CD4-positive, alpha-beta T cell treated with Interleukin-21 for 1 hour (primary cell): Measurements from ENCODE around the gene NUDT2.

Source experiments
- DNase-seq: peaks from one replicate; pipeline ENCODE4 v3.0.0-alpha.2; 2020

NUDT2 gene

GRCh38 chr9:34371886-34372466, 42.6 kb downstream of the NUDT2 start:
- no peak for DNase-seq

- DNase-seq: no peak
Measured at GRCh38 chr9:34372467-34373011, 43.2 kb downstream of the NUDT2 start.

GRCh38 chr9:34373749-34374148, 44.4 kb downstream of the NUDT2 start:
- no peak for DNase-seq

GRCh38 chr9:34374339-34374738, 45.0 kb downstream of the NUDT2 start:
- DNase-seq: no peak

GRCh38 chr9:34374905-34375552, 45.7 kb downstream of the NUDT2 start:
- no peak for DNase-seq

GRCh38 chr9:34375901-34376595, 46.7 kb downstream of the NUDT2 start:
- DNase-seq: peak; percentile 70

GRCh38 chr9:34376596-34377403, 47.4 kb downstream of the NUDT2 start, which contains the start of gene MYORG:
MYORG (minus strand) TSS chr9:34376898; CDS start chr9:34372943, 3,955 bp downstream.
- DNase-seq: peak; percentile 98

- DNase-seq: no peak
Measured at GRCh38 chr9:34377404-34377746, 48.0 kb downstream of the NUDT2 start.

GRCh38 chr9:34378376-34379060, 49.1 kb downstream of the NUDT2 start:
- DNase-seq: no peak

- DNase-seq: peak; percentile 92
Measured at GRCh38 chr9:34379334-34380033, 50.1 kb downstream of the NUDT2 start.

GRCh38 chr9:34380034-34380510, 50.7 kb downstream of the NUDT2 start:
- peak; percentile 3 for DNase-seq

- peak; percentile 82 for DNase-seq
Measured at GRCh38 chr9:34380511-34381315, 51.3 kb downstream of the NUDT2 start.

GRCh38 chr9:34381323-34381722, 52.0 kb downstream of the NUDT2 start:
- DNase-seq: peak; percentile 17

- DNase-seq: no peak
Measured at GRCh38 chr9:34382054-34382453, 52.7 kb downstream of the NUDT2 start.

GRCh38 chr9:34382879-34383278, 53.5 kb downstream of the NUDT2 start:
- DNase-seq: no peak

GRCh38 chr9:34383904-34384303, 54.5 kb downstream of the NUDT2 start:
- DNase-seq: no peak

- DNase-seq: no peak
Measured at GRCh38 chr9:34384368-34385165, 55.2 kb downstream of the NUDT2 start.

GRCh38 chr9:34385561-34386230, 56.3 kb downstream of the NUDT2 start:
- DNase-seq: no peak

GRCh38 chr9:34386656-34387055, 57.3 kb downstream of the NUDT2 start:
- no peak for DNase-seq
